Large intestine (tissue), 3 donors: ENCODE data around the gene ALAS1. TPM values are rescaled to one million over a fixed set of nuclear protein-coding genes. Genes with fewer than 3 reads are reported as not detected.

Source experiments
- DNase-seq, 2 donors: peaks; one replicate each; pipeline versions ENCODE4 v3.0.0 to v3.0.0-alpha.2; 2013
- H3K27ac ChIP-seq: one replicate; pipeline ENCODE4 v1.5.1; 2013; ENCODE audit warnings: low read length
- H3K27me3 ChIP-seq: 2 replicates; pipeline ENCODE4 v1.6.1; 2013; ENCODE audit warnings: low read length; ENCODE audit not compliant: control insufficient read depth, insufficient read depth
- H3K36me3 ChIP-seq: 2 replicates; pipeline ENCODE4 v1.6.1; 2013; ENCODE audit warnings: low read length; ENCODE audit not compliant: control insufficient read depth, insufficient read depth
- H3K4me1 ChIP-seq: one replicate; pipeline ENCODE4 v1.6.1; 2013; ENCODE audit warnings: low read length; ENCODE audit not compliant: control insufficient read depth, insufficient read depth
- H3K4me3 ChIP-seq: one replicate; pipeline ENCODE4 v1.5.1; 2013; ENCODE audit warnings: low read length
- H3K9me3 ChIP-seq: one replicate; pipeline ENCODE4 v1.6.1; 2013; ENCODE audit warnings: mild to moderate bottlenecking, low read depth, low read length, moderate library complexity; ENCODE audit not compliant: control insufficient read depth
- WGBS: methylation state at CpG from one replicate; pipeline ENCODE4 v1.1.5; 2013; ENCODE audit warnings: low lambda C conversion rate; ENCODE audit not compliant: insufficient coverage; 5-methylcytosine and 5-hydroxymethylcytosine counted together
- polyA plus RNA-seq: library from polyadenylated mRNA; unstranded; fragments of 120-200 nt; gene quantifications from one replicate; pipeline ENCODE4 v1.2.1, GENCODE V29; 2013

ALAS1 gene
- polyA plus RNA-seq, 1 donor = 37.2 TPM

DNA sequence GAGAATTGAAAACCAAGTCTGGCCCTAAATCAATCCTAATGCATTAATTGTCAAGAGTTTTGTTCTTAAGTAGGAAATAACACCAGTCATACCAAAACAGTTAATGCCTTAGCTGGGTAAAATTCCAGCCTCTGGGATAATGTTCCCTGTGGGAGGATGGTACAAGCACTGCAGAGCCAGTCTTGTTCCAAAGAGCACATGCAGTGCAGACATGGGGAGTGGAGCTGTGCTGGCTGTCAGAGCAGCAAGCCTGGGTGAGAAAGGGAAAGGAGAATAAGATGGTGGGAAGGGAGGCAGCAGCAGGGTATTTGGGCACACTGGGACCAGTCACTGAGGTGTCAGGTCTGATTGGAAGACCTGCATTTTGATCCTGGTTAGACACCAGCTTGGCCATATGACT is 12.1 kb downstream of the ALAS1 start:
- H3K4me3 ChIP-seq = no peak overlapping the region
- peaks cover 85% of the 10 kb centered on the region for H3K36me3 ChIP-seq
- H3K27ac ChIP-seq = peak overlapping the region; percentile 71

DNA sequence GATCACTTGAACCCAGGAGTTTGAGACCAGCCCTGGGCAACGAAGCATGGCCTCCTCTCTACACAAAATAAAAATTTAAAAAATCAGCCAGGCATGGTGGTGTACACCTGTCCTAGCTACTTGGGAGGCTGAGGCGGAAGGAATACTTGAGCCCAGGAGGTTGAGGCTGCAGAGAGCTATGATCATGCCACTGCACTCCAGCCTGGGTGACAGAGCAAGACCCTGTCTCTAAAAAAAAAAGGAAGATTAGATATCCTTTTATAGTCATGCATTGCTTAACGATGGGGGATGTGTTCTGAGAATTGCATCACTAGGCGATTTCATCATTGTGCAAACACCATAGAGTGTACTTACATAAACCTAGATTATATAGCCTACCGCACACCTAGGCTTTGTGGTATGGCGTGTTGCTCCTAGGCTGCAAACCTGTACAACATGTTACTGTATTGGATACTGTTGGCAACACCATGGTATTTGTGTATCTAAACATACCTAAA is 12.6 kb downstream of the ALAS1 start:
- peak; percentile 91 to 96 for DNase-seq
- Histone ChIP-seq H3K27ac (peak overlapping the region; percentile 80), H3K36me3 (peaks cover 85% of the 10 kb centered on the region), H3K27me3 (no peaks in the 10 kb centered on the region), H3K4me3 (no peak overlapping the region), H3K4me1 (peaks cover 27% of the 10 kb centered on the region), H3K9me3 (no peaks in the 10 kb centered on the region)
- no CpG with 5 or more reads among the region's 6 CpGs for WGBS

More for the DNA sequence above, 12.1 kb downstream of the ALAS1 start:
- peak in 1 of 2 donors; percentile 38 for DNase-seq
- Histone ChIP-seq H3K9me3 (no peaks in the 10 kb centered on the region), H3K27me3 (no peaks in the 10 kb centered on the region), H3K4me1 (peaks cover 27% of the 10 kb centered on the region)

GRCh38 chr3:52211268-52211891 is 13.4 kb downstream of the ALAS1 start:
- H3K4me1 ChIP-seq = peaks cover 27% of the 10 kb centered on the region
- H3K36me3 ChIP-seq = peaks cover 79% of the 10 kb centered on the region
- peak overlapping the region; percentile 80 for H3K27ac ChIP-seq
- peak in 1 of 2 donors; percentile 44 for DNase-seq
- no peaks in the 10 kb centered on the region for H3K27me3 ChIP-seq
- H3K4me3 ChIP-seq = no peak overlapping the region
- WGBS = no CpG with 5 or more reads among the region's 18 CpGs
- H3K9me3 ChIP-seq = no peaks in the 10 kb centered on the region

- H3K4me3 ChIP-seq = no peak overlapping the region
- peak overlapping the region; percentile 5 for H3K27ac ChIP-seq
- H3K9me3 ChIP-seq = no peaks in the 10 kb centered on the region
- H3K36me3 ChIP-seq = peaks cover 68% of the 10 kb centered on the region
- peak in 1 of 2 donors; percentile 42 for DNase-seq
- 80% methylated on average over 1 of the region's 8 CpGs for WGBS
- peaks cover 36% of the 10 kb centered on the region for H3K4me1 ChIP-seq
- H3K27me3 ChIP-seq = no peaks in the 10 kb centered on the region
Measured at GRCh38 chr3:52213005-52213404, 15.0 kb downstream of the ALAS1 start.

- H3K4me3 ChIP-seq = no peak overlapping the region
- no peak overlapping the region for H3K27ac ChIP-seq
- H3K27me3 ChIP-seq = no peaks in the 10 kb centered on the region
- H3K36me3 ChIP-seq = peaks cover 60% of the 10 kb centered on the region
- no peaks in the 10 kb centered on the region for H3K9me3 ChIP-seq
- H3K4me1 ChIP-seq = peaks cover 36% of the 10 kb centered on the region
- no peak for DNase-seq
Measured at GRCh38 chr3:52213901-52214300, 15.9 kb downstream of the ALAS1 start.

DNA sequence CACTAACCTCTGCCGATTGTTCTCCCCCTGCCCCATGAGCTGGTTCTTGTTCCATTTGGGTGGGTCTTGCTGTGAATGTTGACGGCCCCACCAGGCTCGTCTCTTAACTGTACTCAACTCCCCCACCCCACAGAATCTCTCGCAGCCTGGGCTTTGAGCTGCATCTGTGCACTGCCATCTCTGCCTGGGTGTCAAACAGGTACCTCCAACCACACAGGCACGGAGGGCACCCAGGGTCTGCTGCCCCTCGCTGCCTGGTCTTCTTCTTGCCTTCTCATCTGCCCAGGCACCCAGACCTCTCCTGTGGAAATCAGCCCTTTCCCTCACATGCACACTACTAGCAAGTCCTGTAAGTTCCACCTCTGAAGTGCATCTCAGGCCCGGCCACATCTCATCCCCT is 17.4 kb downstream of the ALAS1 start:
- no peak for DNase-seq
- Histone ChIP-seq H3K36me3 (peaks cover 48% of the 10 kb centered on the region), H3K9me3 (no peaks in the 10 kb centered on the region), H3K27ac (no peak overlapping the region), H3K27me3 (no peaks in the 10 kb centered on the region), H3K4me3 (no peak overlapping the region), H3K4me1 (peaks cover 32% of the 10 kb centered on the region)
- no CpG with 5 or more reads among the region's 7 CpGs for WGBS

DNA sequence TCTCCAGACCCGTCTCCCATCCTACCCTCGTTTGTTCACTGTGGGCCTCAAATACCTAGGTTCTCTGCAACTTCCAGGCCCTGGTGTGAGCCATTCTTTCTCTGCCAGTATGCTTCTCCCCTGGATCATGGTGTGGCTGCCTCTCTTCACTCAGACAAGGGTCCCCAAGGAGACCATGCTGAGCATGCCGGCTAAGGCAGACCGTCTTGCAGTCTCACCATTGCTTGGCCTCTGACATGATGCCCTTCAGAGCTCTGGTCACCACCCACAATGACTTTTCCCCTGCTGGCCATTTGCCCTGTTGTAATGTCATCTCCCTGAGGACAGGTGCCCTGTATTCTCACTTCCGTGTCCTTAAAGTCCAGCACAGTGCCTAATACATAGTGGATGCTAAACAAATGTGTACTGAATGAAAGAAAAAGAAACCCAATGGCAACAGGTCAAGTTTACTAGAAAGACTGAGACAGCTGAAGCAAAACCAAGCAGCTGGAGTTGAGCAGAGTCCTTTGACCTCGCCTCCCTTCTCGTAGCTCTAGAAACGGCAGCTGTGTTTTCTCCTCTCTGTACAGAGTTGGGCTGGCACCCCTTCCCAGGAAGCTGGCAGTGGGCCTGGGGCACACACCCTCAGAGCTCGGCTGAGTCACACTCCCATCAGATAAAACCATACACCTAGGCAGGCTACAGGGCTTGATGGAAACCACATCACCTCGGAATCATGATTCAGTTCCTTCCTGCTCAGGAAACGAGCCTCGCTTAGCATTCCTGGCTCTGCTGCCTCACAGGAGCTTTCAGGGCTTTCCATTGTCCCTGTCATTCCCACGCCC is 18.8 kb downstream of the ALAS1 start:
- WGBS = 48% methylated on average over 4 of the region's 13 CpGs
- Histone ChIP-seq H3K9me3 (peaks cover 3% of the 10 kb centered on the region), H3K27ac (peak overlapping the region; percentile 31), H3K4me1 (peaks cover 24% of the 10 kb centered on the region), H3K27me3 (no peaks in the 10 kb centered on the region), H3K4me3 (no peak overlapping the region), H3K36me3 (peaks cover 38% of the 10 kb centered on the region)
- DNase-seq = peak in 1 of 2 donors; percentile 77

DNA sequence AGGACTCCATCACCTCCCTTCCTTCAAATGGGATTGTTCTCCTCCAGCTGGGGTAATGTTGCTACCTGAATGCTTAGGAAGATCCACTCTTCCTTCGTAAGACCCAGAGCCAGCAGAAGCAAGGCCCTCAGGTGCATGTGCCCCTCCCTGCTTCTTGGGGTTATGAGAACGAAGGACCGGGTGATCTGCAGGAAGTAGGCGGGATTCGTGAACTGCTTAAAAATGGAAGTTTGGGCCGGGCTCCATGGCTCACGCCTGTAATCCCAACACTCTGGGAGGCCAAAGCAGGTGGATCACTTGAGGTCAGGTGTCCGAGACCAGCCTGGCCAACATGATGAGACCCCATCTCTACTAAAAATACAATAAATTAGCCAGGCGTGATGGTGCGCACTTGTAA is 19.4 kb downstream of the ALAS1 start:
- Histone ChIP-seq H3K36me3 (peaks cover 32% of the 10 kb centered on the region), H3K27me3 (no peaks in the 10 kb centered on the region), H3K9me3 (peaks cover 3% of the 10 kb centered on the region), H3K4me3 (no peak overlapping the region), H3K27ac (peak overlapping the region; percentile 8), H3K4me1 (peaks cover 19% of the 10 kb centered on the region)
- no CpG with 5 or more reads among the region's 10 CpGs for WGBS
- DNase-seq = no peak

- peaks cover 14% of the 10 kb centered on the region for H3K4me1 ChIP-seq
- no peak overlapping the region for H3K4me3 ChIP-seq
- H3K27ac ChIP-seq = no peak overlapping the region
- H3K9me3 ChIP-seq = peaks cover 3% of the 10 kb centered on the region
- H3K36me3 ChIP-seq = peaks cover 26% of the 10 kb centered on the region
- WGBS = 100% methylated on average over 1 of the region's 3 CpGs
- DNase-seq = peak in 1 of 2 donors; percentile 30
- no peaks in the 10 kb centered on the region for H3K27me3 ChIP-seq
Measured at GRCh38 chr3:52218026-52218425, 20.1 kb downstream of the ALAS1 start.

DNA sequence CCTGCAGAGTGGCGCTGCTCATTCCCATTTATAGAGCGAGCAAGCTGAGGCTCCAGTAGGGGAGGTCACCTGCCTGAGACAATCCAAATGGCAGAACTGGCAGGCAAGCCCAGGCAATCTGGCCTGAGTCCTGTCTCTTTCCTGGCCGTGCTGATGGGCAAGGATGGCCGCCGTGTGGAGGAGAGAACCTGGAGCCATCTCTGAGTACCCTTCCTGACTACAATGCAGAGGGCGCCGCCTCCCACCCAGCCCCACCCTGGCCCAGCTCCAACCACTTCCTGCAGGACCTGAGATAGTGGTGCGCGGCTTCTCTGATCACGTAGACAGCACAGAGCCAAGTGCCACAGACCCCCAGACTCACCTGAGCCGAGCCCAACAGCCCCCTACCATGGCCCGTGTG is 20.5 kb downstream of the ALAS1 start:
- Histone ChIP-seq H3K36me3 (peaks cover 23% of the 10 kb centered on the region), H3K27me3 (no peaks in the 10 kb centered on the region), H3K4me3 (no peak overlapping the region), H3K4me1 (peaks cover 13% of the 10 kb centered on the region), H3K27ac (no peak overlapping the region), H3K9me3 (peaks cover 3% of the 10 kb centered on the region)
- no peak for DNase-seq
- no CpG with 5 or more reads among the region's 12 CpGs for WGBS
